NCI-H226 (cell line): ENCODE measurements around the gene CSNK1A1.
"Not testable (repeated sequence)": the region's sequence is repeated elsewhere in the genome, so short reads cannot be mapped to it uniquely, and the experiment has no call there.

Experiments used
- DNase-seq: peaks from one replicate; pipeline ENCODE4 v3.0.0-alpha.2; 2015

The CSNK1A1 gene

GRCh38 chr5:149526845-149527590, 24.2 kb downstream of the CSNK1A1 start:
- no peak for DNase-seq

- DNase-seq = no peak
Measured at GRCh38 chr5:149521739-149522685, 29.2 kb downstream of the CSNK1A1 start.

- no peak for DNase-seq
Measured at GRCh38 chr5:149519601-149520000, 31.6 kb downstream of the CSNK1A1 start.

- no peak for DNase-seq
Measured at GRCh38 chr5:149518620-149519019, 32.6 kb downstream of the CSNK1A1 start.

GRCh38 chr5:149517461-149518122, 33.6 kb downstream of the CSNK1A1 start:
- no peak for DNase-seq

GRCh38 chr5:149514512-149514911, 36.7 kb downstream of the CSNK1A1 start:
- no peak for DNase-seq

GRCh38 chr5:149513372-149513947, 37.8 kb downstream of the CSNK1A1 start:
- DNase-seq = not testable (repeated sequence)

- no peak for DNase-seq
Measured at GRCh38 chr5:149510136-149510535, 41.1 kb downstream of the CSNK1A1 start.

GRCh38 chr5:149504677-149505076, 46.6 kb downstream of the CSNK1A1 start:
- no peak for DNase-seq

- no peak for DNase-seq
Measured at GRCh38 chr5:149503006-149503405, 48.2 kb downstream of the CSNK1A1 start.

GRCh38 chr5:149500922-149501582, 50.2 kb downstream of the CSNK1A1 start:
- DNase-seq = no peak

- DNase-seq = no peak
Measured at GRCh38 chr5:149498724-149499336, 52.4 kb downstream of the CSNK1A1 start.

GRCh38 chr5:149497357-149497756, 53.9 kb downstream of the CSNK1A1 start:
- peak; percentile 81 for DNase-seq

- no peak for DNase-seq
Measured at GRCh38 chr5:149496917-149497316, 54.3 kb downstream of the CSNK1A1 start.

GRCh38 chr5:149496166-149496565, 55.1 kb downstream of the CSNK1A1 start:
- DNase-seq = no peak

GRCh38 chr5:149495673-149496072, 55.6 kb downstream of the CSNK1A1 start:
- DNase-seq = no peak

GRCh38 chr5:149493316-149493715, 57.9 kb downstream of the CSNK1A1 start:
- DNase-seq = no peak

GRCh38 chr5:149492781-149493180, 58.5 kb downstream of the CSNK1A1 start:
- DNase-seq = no peak

- DNase-seq = no peak
Measured at GRCh38 chr5:149490599-149491485, 60.4 kb downstream of the CSNK1A1 start.

- DNase-seq = no peak
Measured at GRCh38 chr5:149489605-149490037, 61.6 kb downstream of the CSNK1A1 start.
